Embryonic facial prominence (tissue), 1 donor: ENCODE results near the gene RPA4.
"Not testable (repeated sequence)": the region's sequence is repeated elsewhere in the genome, so short reads cannot be mapped to it uniquely, and the experiment has no call there.

Experiments
- DNase-seq: peaks from one replicate; pipeline ENCODE4 v3.0.0-alpha.2; 2016; ENCODE audit errors: extremely low spot score

Gene RPA4, protein sequence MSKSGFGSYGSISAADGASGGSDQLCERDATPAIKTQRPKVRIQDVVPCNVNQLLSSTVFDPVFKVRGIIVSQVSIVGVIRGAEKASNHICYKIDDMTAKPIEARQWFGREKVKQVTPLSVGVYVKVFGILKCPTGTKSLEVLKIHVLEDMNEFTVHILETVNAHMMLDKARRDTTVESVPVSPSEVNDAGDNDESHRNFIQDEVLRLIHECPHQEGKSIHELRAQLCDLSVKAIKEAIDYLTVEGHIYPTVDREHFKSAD

DNA sequence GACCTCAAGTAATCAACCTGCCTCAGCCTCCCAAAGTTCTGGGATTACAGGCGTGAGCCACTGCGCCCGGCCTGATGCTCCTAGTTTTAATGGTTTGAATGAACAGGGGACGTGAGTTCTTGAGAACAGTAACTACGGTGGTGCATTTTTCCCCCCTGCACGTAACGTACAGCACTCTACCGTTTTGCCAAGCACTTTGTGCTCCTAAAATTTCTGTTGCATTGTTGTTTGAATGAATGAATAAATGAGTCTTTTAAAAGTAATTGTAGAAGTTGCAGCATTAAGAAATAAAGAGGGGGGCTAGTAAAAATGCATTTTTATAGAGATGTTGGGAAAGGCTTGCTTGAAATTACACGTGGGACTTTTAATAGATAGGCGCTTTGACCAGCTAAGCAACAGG, at the start of gene RPA4:
Gene RPA4, plus strand, starts transcription at position 301 of the 400 bp plus-strand sequence. CDS start 403 bp downstream, outside the sequence.
- DNase-seq = no peak

DNA sequence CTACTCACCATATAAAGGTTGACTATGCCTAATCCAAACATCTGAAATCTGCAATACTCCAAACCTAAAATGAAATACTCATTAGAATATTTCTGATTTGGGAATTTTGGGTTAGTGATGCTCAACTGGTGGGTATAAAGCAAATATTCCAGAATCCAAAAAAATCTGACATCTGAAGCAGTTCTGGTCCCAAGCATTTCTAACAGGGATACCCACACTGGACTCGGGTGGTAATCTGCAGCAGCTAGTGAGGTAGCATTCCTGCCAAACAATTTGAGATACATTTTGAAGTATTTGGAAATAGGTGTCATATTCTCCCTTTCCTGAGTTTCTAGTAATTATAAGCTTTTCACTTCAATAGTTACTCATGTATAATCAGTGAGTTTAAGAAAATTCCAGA, 49.6 kb upstream of the RPA4 start:
- no peak for DNase-seq

DNA sequence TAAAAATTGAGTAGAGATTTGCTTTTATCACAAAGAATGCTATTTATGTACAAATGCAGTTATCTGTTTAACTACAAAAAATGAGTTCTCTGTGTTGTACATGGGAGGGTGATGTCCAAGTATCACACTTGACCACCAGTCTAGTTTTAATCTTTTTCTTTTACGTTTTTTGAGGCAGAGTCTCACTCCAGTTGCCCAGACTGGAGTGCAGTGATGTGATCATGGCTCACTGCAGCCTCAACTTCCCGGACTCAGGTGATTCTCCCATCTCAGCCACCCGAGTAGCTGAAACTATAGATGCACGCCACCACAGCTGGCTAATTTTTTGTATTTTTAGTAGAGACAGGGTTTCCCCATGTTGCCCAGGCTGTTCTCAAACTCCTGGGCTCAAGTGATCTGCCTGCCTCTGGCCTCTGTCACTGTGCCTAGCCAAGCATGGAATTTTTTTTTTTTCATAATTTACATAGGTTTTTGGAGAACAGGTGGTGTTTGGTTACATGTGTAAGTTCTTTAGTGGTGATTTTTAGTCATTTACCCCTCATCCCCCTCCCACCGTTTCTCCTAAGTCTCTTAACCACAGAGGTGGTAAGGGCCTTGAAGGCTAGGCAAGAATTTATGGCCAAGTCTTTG, 47.9 kb upstream of the RPA4 start:
- DNase-seq = no peak

DNA sequence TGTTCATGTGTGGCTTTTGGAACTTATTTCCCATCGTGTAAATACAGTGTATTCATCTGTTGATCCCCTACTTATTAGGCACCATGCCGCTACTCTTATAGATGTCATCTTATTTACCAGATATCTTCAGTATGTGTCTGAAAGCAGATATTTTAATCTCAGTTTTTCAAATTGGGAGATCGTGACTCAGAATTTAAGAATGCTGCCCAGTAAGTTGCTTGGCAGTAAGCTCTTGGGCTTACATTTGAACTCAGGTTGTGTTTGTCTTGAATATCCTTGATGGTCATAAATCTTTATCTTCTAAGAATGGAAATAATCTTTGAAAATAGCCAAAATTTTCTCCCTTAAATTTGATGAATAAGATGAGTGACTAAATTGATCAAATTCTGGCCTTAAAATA, 45.9 kb upstream of the RPA4 start:
- DNase-seq = no peak

DNA sequence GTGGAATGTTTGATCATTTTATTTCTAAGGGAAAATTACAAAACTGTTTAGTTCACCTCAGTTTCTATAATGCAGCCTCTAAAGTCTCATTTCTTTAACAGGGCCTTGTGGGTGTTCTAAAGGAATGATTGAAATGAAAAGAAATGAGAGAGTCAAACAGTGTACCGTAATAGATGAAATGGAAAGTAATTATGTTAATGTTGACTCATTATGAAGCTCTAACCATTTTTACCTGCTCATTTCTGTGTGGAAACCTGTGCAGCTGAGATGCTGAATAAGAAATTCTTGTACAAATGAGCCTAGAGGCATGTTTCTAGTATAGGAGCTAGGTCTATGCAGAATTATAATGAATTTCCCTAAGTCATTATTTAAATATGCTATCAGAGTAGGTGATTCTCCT, 45.2 kb upstream of the RPA4 start:
- DNase-seq = no peak

DNA sequence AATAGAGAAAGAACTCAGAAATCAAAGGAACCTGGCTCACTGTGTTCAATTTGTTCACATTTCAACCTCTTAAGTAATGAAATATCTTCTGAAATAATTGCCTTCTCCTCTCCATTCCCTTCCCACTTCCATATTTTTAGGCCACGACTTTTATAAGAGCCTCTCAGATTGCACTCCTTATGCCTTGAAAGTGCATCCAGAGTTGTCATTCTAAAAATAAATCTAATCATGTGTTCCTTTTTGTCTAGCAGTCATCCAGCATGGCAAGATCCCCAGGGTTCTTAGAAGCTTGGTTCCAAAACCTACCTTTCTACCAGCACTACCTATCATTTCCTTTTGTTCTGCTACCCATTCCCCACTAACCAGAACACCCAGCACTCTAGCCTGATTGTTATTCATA, 42.4 kb upstream of the RPA4 start:
- no peak for DNase-seq

DNA sequence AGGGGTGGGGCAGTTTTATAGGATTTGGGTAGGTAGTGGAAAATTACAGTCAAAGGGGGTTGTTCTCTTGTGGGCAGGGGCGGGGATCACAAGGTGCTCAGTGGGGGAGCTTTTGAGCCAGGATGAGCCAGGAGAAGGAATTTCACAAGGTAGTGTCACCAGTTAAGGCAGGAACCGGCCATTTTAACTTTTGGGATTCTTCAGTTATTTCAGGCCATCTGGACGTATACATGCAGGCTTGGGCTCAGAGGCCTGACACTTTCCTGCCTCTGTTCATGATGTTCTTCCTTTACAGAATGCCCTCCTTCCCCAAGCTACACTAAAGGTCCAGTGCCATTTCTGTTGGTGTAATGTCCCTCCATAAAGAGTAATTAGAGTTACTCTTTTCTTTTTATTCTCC, 41.8 kb upstream of the RPA4 start:
- DNase-seq = not testable (repeated sequence)

DNA sequence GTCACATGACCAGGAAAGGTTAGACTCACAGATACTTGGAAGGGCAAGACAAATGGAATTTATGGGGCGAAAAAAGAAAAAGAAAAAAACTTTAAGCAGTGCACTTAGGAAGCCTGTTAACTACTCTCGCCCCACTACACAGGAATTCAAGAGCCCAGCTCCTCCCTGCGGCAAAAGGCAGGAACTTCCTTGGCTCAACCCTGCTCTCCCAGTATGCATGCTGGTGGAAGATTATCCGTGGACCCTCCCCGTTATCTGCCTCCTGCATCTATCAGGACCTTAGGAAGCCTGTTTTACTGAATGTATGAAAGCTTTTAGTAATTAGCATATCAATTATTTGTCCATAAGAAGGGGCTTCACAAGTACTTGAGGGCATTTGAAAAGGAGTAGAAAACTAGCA, 40.1 kb upstream of the RPA4 start:
- DNase-seq = no peak

DNA sequence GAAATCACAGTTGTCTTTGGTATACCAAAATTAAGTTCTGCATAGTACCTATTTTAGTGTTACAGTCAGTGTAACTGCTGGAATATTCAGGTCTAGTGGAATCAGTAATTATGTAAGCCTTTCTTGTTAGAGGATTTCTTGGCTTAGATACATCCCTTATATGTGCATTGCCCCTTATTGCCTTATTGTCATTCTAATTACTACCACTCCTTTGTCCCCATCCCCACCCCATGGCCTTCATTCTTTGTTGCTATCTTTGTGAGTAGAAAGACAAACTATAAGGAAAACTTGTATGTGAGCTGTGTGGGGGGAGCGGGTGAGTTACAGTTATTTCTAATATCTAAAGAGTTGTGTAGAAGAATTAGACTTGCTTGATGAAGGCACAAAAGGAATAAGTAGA, 36.9 kb upstream of the RPA4 start:
- DNase-seq = no peak

DNA sequence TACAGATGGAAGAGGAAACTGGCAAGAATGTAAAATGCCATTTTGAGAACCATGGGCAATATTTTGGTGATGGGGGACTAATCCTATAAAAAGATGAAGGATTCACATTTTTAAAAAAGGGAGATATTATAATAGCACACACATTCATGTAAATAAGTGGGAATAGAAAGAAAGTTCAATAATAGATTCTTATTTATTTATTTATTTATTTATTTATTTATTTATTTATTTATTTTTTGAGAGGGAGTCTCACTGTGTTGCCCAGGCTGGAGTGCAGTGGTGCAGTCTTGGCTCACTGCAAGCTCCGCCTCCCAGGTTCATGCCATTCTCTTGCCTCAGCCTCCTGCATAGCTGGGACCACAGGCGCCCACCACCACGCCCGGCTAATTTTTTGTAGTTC, 24.3 kb upstream of the RPA4 start:
- DNase-seq = not testable (repeated sequence)

DNA sequence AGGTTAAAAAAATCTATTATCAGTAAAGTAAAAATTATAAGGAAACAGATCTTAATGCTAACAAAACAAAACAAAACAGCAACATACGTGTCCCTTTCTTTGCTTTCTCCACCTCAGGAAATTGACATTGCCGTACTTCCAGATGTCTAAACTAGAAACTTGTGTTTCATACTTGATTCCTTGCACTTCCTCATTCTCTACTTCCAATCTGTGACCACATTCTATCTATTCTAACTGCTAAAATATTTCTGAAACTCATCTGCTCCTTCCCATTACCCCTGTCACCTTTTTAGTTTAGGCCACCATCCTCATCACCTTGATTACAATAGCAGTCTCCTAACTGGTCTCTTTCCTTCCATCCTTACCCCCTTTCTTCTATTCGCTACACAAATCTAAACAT, 22.5 kb upstream of the RPA4 start:
- DNase-seq = no peak

DNA sequence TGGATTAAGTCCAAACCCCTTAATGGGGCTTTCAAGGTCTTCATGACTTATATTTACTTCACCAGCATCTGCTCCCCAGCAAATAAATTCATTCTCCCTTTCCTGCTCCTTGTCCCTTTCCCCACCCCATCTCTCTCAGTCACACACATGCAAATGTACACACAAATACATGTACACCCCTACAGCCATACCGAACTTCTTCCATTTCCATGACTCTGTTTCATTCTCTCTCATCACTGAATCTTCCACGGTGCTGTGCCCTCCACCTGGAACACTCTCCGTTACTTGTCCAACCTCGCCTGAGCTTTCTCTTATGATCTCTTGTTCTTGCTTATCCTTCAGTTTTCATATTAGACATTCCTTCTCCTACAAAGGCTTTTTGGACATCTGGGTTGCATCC, 22.0 kb upstream of the RPA4 start:
- no peak for DNase-seq

DNA sequence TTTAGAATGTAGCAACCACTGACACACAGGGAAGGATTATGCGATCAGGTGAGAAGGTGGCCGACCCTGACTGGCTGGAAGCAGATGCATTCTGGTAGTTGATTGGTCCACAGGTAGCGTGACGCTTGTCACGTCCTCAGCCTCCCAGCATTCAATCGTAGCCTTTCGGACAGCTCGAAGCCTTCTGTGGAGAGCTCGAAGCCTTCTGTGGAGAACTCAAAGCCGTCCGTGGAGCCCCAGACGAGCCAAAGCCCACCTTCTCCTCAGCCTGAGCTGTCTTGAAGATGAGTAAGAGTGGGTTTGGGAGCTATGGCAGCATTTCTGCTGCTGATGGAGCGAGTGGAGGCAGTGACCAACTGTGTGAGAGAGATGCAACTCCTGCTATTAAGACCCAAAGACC, 319 bp downstream of the RPA4 start:
- DNase-seq = no peak

DNA sequence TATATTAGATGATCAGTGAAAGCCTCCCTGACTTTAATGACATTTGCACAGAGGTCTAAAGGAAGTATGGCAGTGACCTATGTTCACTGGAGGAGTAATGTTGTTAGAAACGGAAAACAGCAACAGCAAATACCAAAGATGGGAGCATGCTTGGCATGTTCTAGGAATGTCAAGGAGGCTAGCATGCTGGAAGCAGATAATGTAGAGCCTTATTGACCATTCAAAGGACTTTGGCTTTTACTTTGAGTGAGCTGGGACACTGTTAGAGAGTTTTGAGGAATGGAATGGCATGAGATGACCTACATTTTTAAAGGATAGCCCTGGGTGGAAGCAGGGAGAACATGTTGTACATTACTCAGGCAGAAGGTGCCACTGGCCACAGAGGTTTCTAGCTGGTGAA, 6.0 kb downstream of the RPA4 start:
- DNase-seq = no peak

DNA sequence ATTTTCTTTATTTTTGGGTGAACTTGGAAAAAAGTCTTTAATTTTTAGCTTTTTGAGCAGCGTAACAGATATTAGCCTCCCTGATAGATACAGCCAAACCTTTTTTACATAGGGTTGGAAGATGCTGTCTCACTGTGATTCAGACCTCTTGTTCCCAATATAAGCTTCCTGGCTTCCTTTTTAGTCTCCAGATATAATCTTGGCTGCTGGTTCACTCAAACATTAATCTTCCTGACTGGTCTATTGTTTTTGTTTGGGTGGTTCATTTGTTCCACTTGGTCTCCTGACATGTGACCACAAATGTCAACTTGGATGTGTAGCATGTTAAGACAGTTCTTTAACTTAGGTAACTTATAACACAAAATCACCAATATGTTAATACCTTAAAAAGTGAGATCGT, 23.0 kb downstream of the RPA4 start:
- DNase-seq = no peak

DNA sequence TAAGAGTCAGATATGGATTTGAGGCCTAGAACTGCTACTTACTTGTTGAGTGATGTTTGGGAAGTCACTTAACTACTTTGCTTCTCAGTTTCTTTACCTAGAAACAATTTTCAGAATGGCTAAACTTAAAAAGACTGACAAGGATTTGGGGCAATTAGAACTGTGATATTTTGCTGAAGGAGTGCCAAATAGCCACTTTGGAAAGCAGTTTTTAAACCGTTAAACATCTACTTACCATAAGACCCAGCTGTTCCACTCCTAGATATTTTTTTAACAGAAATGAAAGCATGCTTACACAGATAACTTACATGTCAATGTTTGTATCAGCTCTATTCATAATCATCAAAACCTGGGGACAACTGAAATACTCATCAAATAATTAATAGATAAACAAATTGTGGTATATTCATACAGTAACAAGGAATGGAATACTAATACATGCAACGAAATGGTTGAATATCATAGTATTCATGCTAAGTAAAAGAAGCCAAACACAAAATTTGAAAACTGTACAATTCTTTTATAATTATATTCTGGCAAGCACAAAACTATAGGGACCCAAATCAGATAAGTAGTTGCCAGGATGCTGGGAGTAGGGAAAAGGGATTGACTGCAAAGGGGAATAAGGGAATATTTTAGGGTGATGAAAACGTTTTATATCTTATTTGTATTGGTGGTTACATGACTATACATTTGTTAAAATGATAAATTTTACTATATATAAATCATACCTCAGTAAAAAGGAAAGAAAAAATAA, 24.0 kb downstream of the RPA4 start:
- no peak for DNase-seq

DNA sequence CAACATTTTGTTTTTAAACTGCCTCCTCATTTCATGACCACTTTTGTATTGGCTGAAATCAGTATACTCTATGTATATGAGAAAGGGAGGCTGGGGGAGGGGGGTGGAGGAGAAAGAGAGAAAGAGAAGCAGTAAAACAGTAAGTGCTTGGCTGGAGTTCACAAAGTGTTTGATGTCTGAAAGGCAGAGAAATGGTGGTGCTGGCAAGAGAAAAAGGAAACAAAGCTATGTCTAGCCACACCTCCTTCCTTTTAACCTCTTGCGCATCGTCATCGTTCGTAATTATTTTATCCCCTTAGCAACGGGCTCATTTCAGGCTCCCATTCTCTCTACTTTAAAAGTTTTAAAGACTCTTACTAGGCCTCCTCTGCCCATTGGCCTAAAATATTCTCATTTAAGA, 25.6 kb downstream of the RPA4 start:
- no peak for DNase-seq

DNA sequence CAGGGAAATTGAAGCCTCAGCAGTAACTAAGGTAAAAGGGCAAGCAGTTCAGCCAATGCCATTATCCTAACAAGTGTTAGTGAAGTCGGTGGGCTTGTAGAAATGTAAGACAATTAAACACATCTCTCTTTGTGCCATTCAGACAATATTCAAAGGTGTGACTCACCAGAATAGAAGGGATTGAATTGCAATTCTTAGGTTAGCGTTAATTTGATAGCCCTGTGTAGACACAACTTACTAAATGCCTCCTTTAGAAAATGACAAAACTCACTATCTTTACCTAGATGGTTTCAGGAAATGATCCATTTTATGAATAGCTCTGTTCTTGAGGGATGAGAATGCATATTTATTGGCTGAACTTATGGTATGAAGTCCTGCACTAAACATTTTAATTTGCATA, 35.2 kb downstream of the RPA4 start:
- no peak for DNase-seq

DNA sequence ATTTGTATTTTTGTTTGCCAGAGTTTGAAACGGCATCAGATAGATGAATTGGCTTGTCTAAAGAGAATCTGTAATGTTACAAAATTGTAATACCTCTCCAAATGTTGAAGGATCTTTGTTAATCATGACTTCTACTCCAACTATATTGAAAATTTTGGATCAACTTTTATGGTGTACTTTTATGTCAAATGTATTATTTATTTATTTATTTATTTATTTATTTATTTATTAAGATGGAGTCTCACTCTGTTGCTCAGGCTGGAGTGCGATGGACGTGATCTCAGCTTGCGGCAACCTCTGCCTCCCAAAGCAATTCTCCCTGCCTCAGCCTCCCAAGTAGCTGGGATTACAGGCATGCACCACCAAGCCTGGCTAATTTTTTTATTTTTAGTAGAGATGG, 36.0 kb downstream of the RPA4 start:
- DNase-seq = no peak

DNA sequence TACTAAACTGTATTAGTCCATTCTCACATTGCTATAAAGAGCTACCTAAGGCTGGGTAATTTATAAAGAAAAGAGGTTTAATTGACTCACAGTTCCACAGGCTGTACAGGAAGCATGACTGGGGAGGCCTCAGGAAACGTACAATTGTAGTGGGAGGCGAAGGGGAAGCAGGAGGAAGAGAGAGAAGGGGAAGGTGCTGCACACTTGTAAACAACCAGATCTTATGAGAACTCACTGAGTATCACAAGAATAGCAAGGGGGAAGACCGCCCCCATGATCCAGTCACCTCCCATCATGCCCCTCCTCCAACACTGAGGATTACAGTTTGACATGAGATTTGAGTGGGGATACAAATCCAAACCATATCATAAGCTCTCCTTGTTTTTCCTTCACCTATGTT, 40.9 kb downstream of the RPA4 start:
- DNase-seq = no peak

DNA sequence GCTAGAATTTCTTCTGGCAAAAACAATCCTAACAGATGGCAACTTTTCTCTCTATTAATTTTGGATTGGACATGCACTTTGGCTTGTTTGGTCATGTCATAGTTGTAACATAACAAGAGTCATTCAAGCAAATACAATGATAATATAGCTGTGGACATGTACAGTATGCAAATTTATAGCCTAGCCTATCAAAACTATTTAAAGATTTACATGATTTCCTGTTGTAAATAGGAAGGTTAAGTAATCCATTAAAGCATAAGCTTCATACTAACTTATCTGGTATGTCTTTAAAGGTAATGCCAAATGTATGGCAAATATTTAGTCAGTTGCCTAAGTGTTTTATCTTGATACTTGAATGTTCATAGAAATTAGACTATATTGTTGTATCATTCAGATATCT, 45.3 kb downstream of the RPA4 start:
- no peak for DNase-seq
